CD14-positive monocyte (primary cell): Measurements from ENCODE around the gene PLEKHG4. TPM values are rescaled to one million over a fixed set of nuclear protein-coding genes. Genes with fewer than 3 reads are reported as not detected.

Source experiments
- DNase-seq, 3 donors: peaks; one replicate each; pipeline ENCODE4 v3.0.0-alpha.2; 2011 to 2022
- H2AFZ ChIP-seq: 2 replicates; pipeline ENCODE4 v1.6.0; 2012; ENCODE audit warnings: mild to moderate bottlenecking, low read depth, low read length, inconsistent platforms; ENCODE audit not compliant: insufficient read depth, poor library complexity, severe bottlenecking
- H3K27ac ChIP-seq, 2 donors: 1 replicate in 1 of 2; 2 replicates in 1 of 2; pipeline ENCODE4 v1.5.1; 2012 to 2013; ENCODE audit warnings: low read length in 2 of 2, control low read depth in 1 of 2, inconsistent platforms in 1 of 2, low read depth in 1 of 2, mild to moderate bottlenecking in 1 of 2
- H3K27me3 ChIP-seq, 2 donors: one replicate each; pipeline versions ENCODE4 v1.6.0 to v1.6.1; 2011 to 2013; ENCODE audit warnings: low read length in 2 of 2; ENCODE audit not compliant: control insufficient read depth in 2 of 2, insufficient read depth in 2 of 2
- H3K36me3 ChIP-seq, 2 donors: replicated peaks in 1 of 2; 1 replicate in 1 of 2; 2 replicates in 1 of 2; pipeline versions ENCODE4 v1.5.1 to v1.6.1; 2012 to 2013; ENCODE audit warnings: low read length in 2 of 2, control low read depth in 1 of 2, inconsistent platforms in 1 of 2, mild to moderate bottlenecking in 1 of 2; ENCODE audit not compliant: insufficient read depth in 2 of 2, control insufficient read depth in 1 of 2
- H3K4me1 ChIP-seq, 2 donors: 1 replicate in 1 of 2; 2 replicates in 1 of 2; pipeline versions ENCODE4 v1.5.1 to v1.6.1; 2012 to 2013; ENCODE audit warnings: low read length in 2 of 2, control low read depth in 1 of 2, inconsistent platforms in 1 of 2, mild to moderate bottlenecking in 1 of 2, moderate library complexity in 1 of 2; ENCODE audit not compliant: insufficient read depth in 2 of 2, control insufficient read depth in 1 of 2
- H3K4me2 ChIP-seq: replicated peaks from 2 replicates; pipeline ENCODE3; 2012; ENCODE audit warnings: low read length, moderate library complexity, mild to moderate bottlenecking; ENCODE audit not compliant: poor library complexity, severe bottlenecking; ENCODE audit errors: extremely low read depth
- H3K4me3 ChIP-seq, 3 experiments: fragments of 200-600 bp in 1 of 3; sonication (generic) in 1 of 3; replicated peaks in 1 of 3; 1 replicate in 2 of 3; 2 replicates in 1 of 3; pipeline ENCODE4 v1.5.1; 2011 to 2013; ENCODE audit warnings: low read length in 3 of 3, mild to moderate bottlenecking in 3 of 3, control low read depth in 2 of 3, low read depth in 2 of 3, inconsistent platforms in 1 of 3, moderate library complexity in 1 of 3
- H3K79me2 ChIP-seq: 2 replicates; pipeline ENCODE4 v1.6.0; 2012; ENCODE audit warnings: mild to moderate bottlenecking, control low read depth, inconsistent platforms, low read length, moderate library complexity; ENCODE audit not compliant: insufficient read depth
- H3K9ac ChIP-seq: 2 replicates; pipeline ENCODE4 v1.6.0; 2017; ENCODE audit warnings: low read length, mild to moderate bottlenecking; ENCODE audit not compliant: insufficient read depth, poor library complexity, severe bottlenecking
- H3K9me3 ChIP-seq, 2 donors: replicated peaks in 1 of 2; 1 replicate in 1 of 2; 2 replicates in 1 of 2; pipeline versions ENCODE4 v1.5.1 to v1.6.1; 2012 to 2013; ENCODE audit warnings: low read length in 2 of 2, control low read depth in 1 of 2; ENCODE audit not compliant: control insufficient read depth in 1 of 2, insufficient read depth in 1 of 2
- H4K20me1 ChIP-seq: 2 replicates; pipeline ENCODE4 v1.6.0; 2012; ENCODE audit warnings: mild to moderate bottlenecking, low read length, control low read depth, moderate library complexity; ENCODE audit not compliant: insufficient read depth
- H3K27ac Mint-ChIP-seq, 7 donors: one replicate each; pipeline ENCODE4 v1.8.0; 2020; ENCODE audit warnings: mild to moderate bottlenecking in 7 of 7, mixed read lengths in 7 of 7, moderate library complexity in 6 of 7, inconsistent platforms in 2 of 7
- H3K27me3 Mint-ChIP-seq, 3 donors: one replicate each; pipeline ENCODE4 v1.8.0; 2021 to 2022; ENCODE audit warnings: low read depth in 3 of 3, mild to moderate bottlenecking in 3 of 3, mixed read lengths in 3 of 3, moderate library complexity in 3 of 3, inconsistent platforms in 1 of 3
- H3K36me3 Mint-ChIP-seq, 2 donors: one replicate each; pipeline ENCODE4 v1.8.0; 2020; ENCODE audit warnings: mixed read lengths in 2 of 2, inconsistent platforms in 1 of 2, mild to moderate bottlenecking in 1 of 2
- H3K4me1 Mint-ChIP-seq: one replicate; pipeline ENCODE4 v1.8.0; 2020; ENCODE audit warnings: mild to moderate bottlenecking, mixed read lengths
- H3K4me3 Mint-ChIP-seq, 2 donors: one replicate each; pipeline ENCODE4 v1.8.0; 2020; ENCODE audit warnings: mild to moderate bottlenecking in 2 of 2, mixed read lengths in 2 of 2, moderate library complexity in 1 of 2
- H3K9me3 Mint-ChIP-seq, 7 donors: one replicate each; pipeline ENCODE4 v1.8.0; 2020 to 2022; ENCODE audit warnings: mixed read lengths in 7 of 7, mild to moderate bottlenecking in 6 of 7, moderate library complexity in 6 of 7, inconsistent platforms in 2 of 7
- CTCF ChIP-seq: fragments of 200-600 bp; IDR thresholded peaks from one replicate; pipeline ENCODE4 v1.8.0; 2022; ENCODE audit warnings: antibody characterized with exemption, mild to moderate bottlenecking
- WGBS: methylation state at CpG from one replicate; pipeline ENCODE4 v1.1.5; 2013; ENCODE audit warnings: missing lambda C conversion rate; ENCODE audit not compliant: insufficient coverage; 5-methylcytosine and 5-hydroxymethylcytosine counted together
- intact Hi-C, 2 donors: fragments of 100-400 bp; cut with micrococcal nuclease; formaldehyde crosslinking; loops; one replicate each; pipeline versions ENCODE4 v1.15.0 to v1.15.1; 2023
- polyA plus RNA-seq, 3 donors: library from polyadenylated mRNA; depleted of rRNA in 1 of 3; unstranded in 2 of 3; stranded (reverse) in 1 of 3; fragments of 300-500 nt in 2 of 3; fragments of >200 nt in 1 of 3; fragmentation: Illumina TruSeq in 2 of 3; gene quantifications; 1 replicate in 2 of 3; 2 replicates in 1 of 3; pipeline ENCODE4 v1.2.3, GENCODE V29; 2012 to 2021

The PLEKHG4 gene
- polyA plus RNA-seq, 3 donors, result 0.79 to 3.2 (median 3.0) TPM

DNA sequence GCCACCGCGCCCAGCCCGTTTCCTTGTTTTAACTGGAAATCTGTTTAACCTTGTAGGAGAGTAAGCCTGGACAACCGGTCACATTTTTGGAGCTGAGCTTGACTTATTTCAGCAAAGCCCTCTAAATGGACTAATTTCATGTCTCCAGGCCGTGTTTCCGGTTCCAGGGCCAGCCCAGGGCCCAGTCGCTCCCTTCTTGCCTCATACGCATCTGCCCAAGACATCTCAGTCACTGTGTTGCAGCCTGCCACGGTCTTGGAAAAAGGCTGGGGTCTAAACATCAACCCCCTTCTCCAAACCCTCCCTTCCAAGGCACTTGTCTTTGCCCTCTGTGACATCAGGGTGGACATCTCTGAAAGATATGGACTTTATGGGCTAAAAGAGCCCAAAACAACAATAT lies 18.9 kb downstream of the PLEKHG4 start:
- peaks cover 2 to 5% (median 3%) of the 10 kb centered on the region in 3 donors for H3K27me3 Mint-ChIP-seq
- no peak for TF ChIP-seq CTCF
- WGBS, result 94% methylated on average over 8 of the region's 9 CpGs
- no peaks in the 10 kb centered on the region for H3K27me3 ChIP-seq
- H3K4me1 ChIP-seq, result no peaks in the 10 kb centered on the region
- no peak overlapping the region for H3K27ac ChIP-seq
- no peak overlapping the region for H2AFZ ChIP-seq
- intact Hi-C loops, result no loop called here
- H3K79me2 ChIP-seq, result no peaks in the 10 kb centered on the region
- no peak overlapping the region for H3K4me2 ChIP-seq
- no peaks in the 10 kb centered on the region for H3K36me3 ChIP-seq
- no peaks in the 10 kb centered on the region for H3K9me3 ChIP-seq
- H3K27ac Mint-ChIP-seq, result no peak overlapping the region
- no peak overlapping the region for H3K4me3 ChIP-seq
- H4K20me1 ChIP-seq, result no peaks in the 10 kb centered on the region
- no peak for DNase-seq
- H3K4me1 Mint-ChIP-seq, result no peaks in the 10 kb centered on the region
- H3K9me3 Mint-ChIP-seq, result no peaks in the 10 kb centered on the region
- H3K9ac ChIP-seq, result no peak overlapping the region
- no peak overlapping the region for H3K4me3 Mint-ChIP-seq
- H3K36me3 Mint-ChIP-seq, result no peaks in the 10 kb centered on the region

DNA sequence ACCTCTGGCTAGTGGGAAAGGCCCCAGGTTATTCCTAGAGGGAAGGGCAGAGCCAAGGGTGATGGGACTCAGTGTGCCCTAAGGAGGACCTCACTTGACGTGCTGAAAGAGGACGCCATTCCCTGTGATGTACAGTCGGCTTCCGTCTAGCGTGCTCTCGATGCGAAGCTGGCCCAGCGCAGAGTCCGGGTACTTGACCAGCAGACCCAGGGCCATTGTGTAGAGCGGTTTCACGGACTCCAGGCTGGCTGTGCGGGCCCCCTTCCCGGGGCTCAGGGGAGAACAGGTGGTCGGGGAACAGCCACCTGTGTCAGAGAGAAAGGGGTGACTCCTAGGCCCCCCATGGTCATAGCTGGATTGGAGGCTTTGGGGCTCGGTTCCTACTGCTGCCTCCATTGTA lies 19.9 kb downstream of the PLEKHG4 start:
- Mint-ChIP-seq H3K4me3 (no peak overlapping the region), H3K4me1 (no peaks in the 10 kb centered on the region), H3K9me3 (no peaks in the 10 kb centered on the region), H3K27ac (no peak overlapping the region), H3K27me3 (peaks cover 3 to 6% (median 5%) of the 10 kb centered on the region in 3 donors), H3K36me3 (no peaks in the 10 kb centered on the region)
- Histone ChIP-seq H4K20me1 (no peaks in the 10 kb centered on the region), H3K27me3 (no peaks in the 10 kb centered on the region), H3K4me1 (no peaks in the 10 kb centered on the region), H3K36me3 (no peaks in the 10 kb centered on the region), H3K9me3 (no peaks in the 10 kb centered on the region), H3K9ac (no peak overlapping the region), H3K4me3 (no peak overlapping the region), H2AFZ (no peak overlapping the region), H3K4me2 (no peak overlapping the region), H3K27ac (no peak overlapping the region), H3K79me2 (no peaks in the 10 kb centered on the region)
- no peak for TF ChIP-seq CTCF
- intact Hi-C loops, result no loop called here
- WGBS, result 98% methylated on average over 15 of the region's 15 CpGs
- DNase-seq, result no peak
